Vagina (tissue), 2 donors: Measurements from ENCODE around the gene JMJD4.

Experiments used
- POLR2A ChIP-seq, 2 donors: fragments of 450-650 bp; IDR thresholded peaks; one replicate each; pipeline ENCODE4 v1.6.1; 2017; ENCODE audit warnings: antibody characterized with exemption in 2 of 2, mild to moderate bottlenecking in 2 of 2, moderate library complexity in 2 of 2
- TF ChIP-seq, protein P1 (sequence below), 3 experiments: fragments of 450-650 bp in 2 of 3; fragments of 200-600 bp in 1 of 3; sonication (generic) in 1 of 3; IDR thresholded peaks; one replicate each; pipeline ENCODE4 v1.5.1; 2017 to 2019; ENCODE audit warnings: antibody characterized with exemption in 3 of 3, mild to moderate bottlenecking in 2 of 3, moderate library complexity in 2 of 3

- TF ChIP-seq, protein P1, sequence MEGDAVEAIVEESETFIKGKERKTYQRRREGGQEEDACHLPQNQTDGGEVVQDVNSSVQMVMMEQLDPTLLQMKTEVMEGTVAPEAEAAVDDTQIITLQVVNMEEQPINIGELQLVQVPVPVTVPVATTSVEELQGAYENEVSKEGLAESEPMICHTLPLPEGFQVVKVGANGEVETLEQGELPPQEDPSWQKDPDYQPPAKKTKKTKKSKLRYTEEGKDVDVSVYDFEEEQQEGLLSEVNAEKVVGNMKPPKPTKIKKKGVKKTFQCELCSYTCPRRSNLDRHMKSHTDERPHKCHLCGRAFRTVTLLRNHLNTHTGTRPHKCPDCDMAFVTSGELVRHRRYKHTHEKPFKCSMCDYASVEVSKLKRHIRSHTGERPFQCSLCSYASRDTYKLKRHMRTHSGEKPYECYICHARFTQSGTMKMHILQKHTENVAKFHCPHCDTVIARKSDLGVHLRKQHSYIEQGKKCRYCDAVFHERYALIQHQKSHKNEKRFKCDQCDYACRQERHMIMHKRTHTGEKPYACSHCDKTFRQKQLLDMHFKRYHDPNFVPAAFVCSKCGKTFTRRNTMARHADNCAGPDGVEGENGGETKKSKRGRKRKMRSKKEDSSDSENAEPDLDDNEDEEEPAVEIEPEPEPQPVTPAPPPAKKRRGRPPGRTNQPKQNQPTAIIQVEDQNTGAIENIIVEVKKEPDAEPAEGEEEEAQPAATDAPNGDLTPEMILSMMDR (IDR thresholded peaks at IDR 0.05): no peak
- TF ChIP-seq POLR2A (IDR thresholded peaks at IDR 0.05): no peak
These were observed 30.3 kb upstream of the JMJD4 start for GRCh38 chr1:227765261-227766014.
